WI38 (cell line): Measurements from ENCODE around the gene LRP1B.
"Not testable (repeated sequence)": the region's sequence is repeated elsewhere in the genome, so short reads cannot be mapped to it uniquely, and the experiment has no call there.

Experiments used
- H3K4me3 ChIP-seq: 2 replicates; pipeline ENCODE4 v1.5.1; 2011; ENCODE audit warnings: low read depth, mild to moderate bottlenecking, control low read depth, low read length
- CTCF ChIP-seq: IDR thresholded peaks from 2 replicates; pipeline ENCODE4 v1.5.1; 2012; ENCODE audit warnings: low read depth, mild to moderate bottlenecking, control low read depth, low read length

Gene LRP1B

GRCh38 chr2:140355511-140356090 lies 1775.2 kb downstream of the LRP1B start:
- no peak for TF ChIP-seq CTCF
- H3K4me3 ChIP-seq, result no peak overlapping the region

GRCh38 chr2:140354544-140354943 lies 1776.3 kb downstream of the LRP1B start:
- no peak overlapping the region for H3K4me3 ChIP-seq
- no peak for TF ChIP-seq CTCF

GRCh38 chr2:140353541-140353940 lies 1777.3 kb downstream of the LRP1B start:
- no peak overlapping the region for H3K4me3 ChIP-seq
- no peak for TF ChIP-seq CTCF

GRCh38 chr2:140351692-140352091 lies 1779.1 kb downstream of the LRP1B start:
- no peak for TF ChIP-seq CTCF
- H3K4me3 ChIP-seq, result no peak overlapping the region

- H3K4me3 ChIP-seq, result no peak overlapping the region
- TF ChIP-seq CTCF, result no peak
Measured at GRCh38 chr2:140349695-140350094, 1781.1 kb downstream of the LRP1B start.

- H3K4me3 ChIP-seq, result no peak overlapping the region
- no peak for TF ChIP-seq CTCF
Measured at GRCh38 chr2:140348826-140349225, 1782.0 kb downstream of the LRP1B start.

GRCh38 chr2:140344838-140345237 lies 1786.0 kb downstream of the LRP1B start:
- no peak overlapping the region for H3K4me3 ChIP-seq
- TF ChIP-seq CTCF, result no peak

- H3K4me3 ChIP-seq, result not testable (repeated sequence)
Measured at GRCh38 chr2:140344266-140344665, 1786.5 kb downstream of the LRP1B start.
